Measurements from ENCODE around the gene SLC26A9.

The SLC26A9 gene

GRCh38 chr1:205949753-205950152 is 6.5 kb upstream of the SLC26A9 start:
- Histone ChIP-seq H3K4me3 (ENCODE audit: low read length) (no peak overlapping the region), H3K9me3 (ENCODE audit: control insufficient read depth, insufficient read depth, low read length) (no peaks in the 10 kb centered on the region), H4K20me1 (ENCODE audit: control insufficient read depth, insufficient read depth, low read depth, low read length) (no peaks in the 10 kb centered on the region), H3K4me2 (ENCODE audit: low read length) (no peak overlapping the region), H3K36me3 (ENCODE audit: control insufficient read depth, low read length) (no peaks in the 10 kb centered on the region), H3K9me2 (replicated peaks; ENCODE audit: control insufficient read depth, low read length) (no peaks in the 10 kb centered on the region), H3F3A (ENCODE audit: control insufficient read depth, insufficient read depth) (no peaks in the 10 kb centered on the region), H3K27ac (ENCODE audit: low read depth, low read length) (no peak overlapping the region), H3K79me2 (ENCODE audit: control insufficient read depth, low read length) (no peaks in the 10 kb centered on the region), H3K4me1 (ENCODE audit: control insufficient read depth, low read length) (no peaks in the 10 kb centered on the region), H3K27me3 (ENCODE audit: control insufficient read depth, low read length) (peaks cover 25% of the 10 kb centered on the region)
- no peak for TF ChIP-seq EZH2phosphoT487 (IDR thresholded peaks at IDR 0.05; ENCODE audit: borderline replicate concordance, low read length)
- TF ChIP-seq, protein P1, sequence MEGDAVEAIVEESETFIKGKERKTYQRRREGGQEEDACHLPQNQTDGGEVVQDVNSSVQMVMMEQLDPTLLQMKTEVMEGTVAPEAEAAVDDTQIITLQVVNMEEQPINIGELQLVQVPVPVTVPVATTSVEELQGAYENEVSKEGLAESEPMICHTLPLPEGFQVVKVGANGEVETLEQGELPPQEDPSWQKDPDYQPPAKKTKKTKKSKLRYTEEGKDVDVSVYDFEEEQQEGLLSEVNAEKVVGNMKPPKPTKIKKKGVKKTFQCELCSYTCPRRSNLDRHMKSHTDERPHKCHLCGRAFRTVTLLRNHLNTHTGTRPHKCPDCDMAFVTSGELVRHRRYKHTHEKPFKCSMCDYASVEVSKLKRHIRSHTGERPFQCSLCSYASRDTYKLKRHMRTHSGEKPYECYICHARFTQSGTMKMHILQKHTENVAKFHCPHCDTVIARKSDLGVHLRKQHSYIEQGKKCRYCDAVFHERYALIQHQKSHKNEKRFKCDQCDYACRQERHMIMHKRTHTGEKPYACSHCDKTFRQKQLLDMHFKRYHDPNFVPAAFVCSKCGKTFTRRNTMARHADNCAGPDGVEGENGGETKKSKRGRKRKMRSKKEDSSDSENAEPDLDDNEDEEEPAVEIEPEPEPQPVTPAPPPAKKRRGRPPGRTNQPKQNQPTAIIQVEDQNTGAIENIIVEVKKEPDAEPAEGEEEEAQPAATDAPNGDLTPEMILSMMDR (IDR thresholded peaks at IDR 0.05; ENCODE audit: low read depth, low read length, poor library complexity, severe bottlenecking) = no peak

DNA sequence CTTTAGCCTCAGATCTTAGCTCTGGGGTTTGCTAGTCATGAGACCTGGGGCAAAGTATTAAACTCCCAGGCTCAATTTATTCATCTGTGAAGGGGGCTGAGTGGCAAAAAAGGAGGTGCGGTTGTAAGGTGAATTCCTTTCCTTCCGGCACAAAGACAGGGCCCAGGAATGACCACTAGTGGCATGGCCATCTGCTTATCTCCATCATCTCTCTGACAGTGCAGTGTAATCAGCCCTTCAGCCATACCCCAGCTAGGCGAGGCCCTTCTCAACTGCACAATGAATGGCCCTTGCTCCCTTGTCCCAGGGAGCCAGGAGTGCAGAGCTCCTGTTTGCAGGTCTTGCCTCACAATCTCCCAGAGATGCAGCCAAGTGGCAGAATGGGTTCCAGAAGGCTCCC is 5.6 kb upstream of the SLC26A9 start:
- H3K36me3 ChIP-seq (ENCODE audit: control insufficient read depth, low read length) = no peaks in the 10 kb centered on the region
- no peaks in the 10 kb centered on the region for H3K9me3 ChIP-seq (ENCODE audit: control insufficient read depth, insufficient read depth, low read length)
- H3K4me2 ChIP-seq (ENCODE audit: low read length) = no peak overlapping the region
- H3K9me2 ChIP-seq (replicated peaks; ENCODE audit: control insufficient read depth, low read length) = no peaks in the 10 kb centered on the region
- TF ChIP-seq, protein P1 (IDR thresholded peaks at IDR 0.05; ENCODE audit: low read depth, low read length, poor library complexity, severe bottlenecking) = no peak
- TF ChIP-seq EZH2phosphoT487 (IDR thresholded peaks at IDR 0.05; ENCODE audit: borderline replicate concordance, low read length) = no peak
- H3F3A ChIP-seq (ENCODE audit: control insufficient read depth, insufficient read depth) = no peaks in the 10 kb centered on the region
- no peaks in the 10 kb centered on the region for H3K79me2 ChIP-seq (ENCODE audit: control insufficient read depth, low read length)
- H3K4me1 ChIP-seq (ENCODE audit: control insufficient read depth, low read length) = no peaks in the 10 kb centered on the region
- H3K27ac ChIP-seq (ENCODE audit: low read depth, low read length) = no peak overlapping the region
- no peaks in the 10 kb centered on the region for H4K20me1 ChIP-seq (ENCODE audit: control insufficient read depth, insufficient read depth, low read depth, low read length)
- peaks cover 31% of the 10 kb centered on the region for H3K27me3 ChIP-seq (ENCODE audit: control insufficient read depth, low read length)
- H3K4me3 ChIP-seq (ENCODE audit: low read length) = no peak overlapping the region

DNA sequence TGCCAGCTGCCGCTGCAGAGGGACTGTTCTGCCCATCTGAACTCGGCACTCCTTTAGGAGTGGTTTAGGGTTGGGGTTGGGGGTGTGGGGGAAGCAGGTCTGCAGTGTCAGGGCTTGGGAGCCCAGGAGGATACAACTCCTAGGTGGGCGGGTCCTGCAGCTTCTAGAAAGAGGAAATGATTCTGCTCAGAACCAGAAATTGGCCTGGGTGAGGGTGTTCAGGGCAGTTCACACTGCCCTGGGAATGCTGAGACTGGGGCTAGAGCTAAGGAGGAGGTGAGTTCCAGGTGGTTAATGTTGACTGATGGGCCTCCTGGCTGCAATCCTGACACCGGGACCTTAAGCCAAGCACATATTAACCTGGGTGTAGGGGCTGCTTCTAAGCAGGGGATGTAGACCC is 4.8 kb upstream of the SLC26A9 start:
- Histone ChIP-seq H3K4me1 (ENCODE audit: control insufficient read depth, low read length) (no peaks in the 10 kb centered on the region), H3K9me3 (ENCODE audit: control insufficient read depth, insufficient read depth, low read length) (no peaks in the 10 kb centered on the region), H3K9me2 (replicated peaks; ENCODE audit: control insufficient read depth, low read length) (no peaks in the 10 kb centered on the region), H3K4me3 (ENCODE audit: low read length) (no peak overlapping the region), H3K4me2 (ENCODE audit: low read length) (no peak overlapping the region), H3F3A (ENCODE audit: control insufficient read depth, insufficient read depth) (no peaks in the 10 kb centered on the region), H3K36me3 (ENCODE audit: control insufficient read depth, low read length) (no peaks in the 10 kb centered on the region), H3K79me2 (ENCODE audit: control insufficient read depth, low read length) (no peaks in the 10 kb centered on the region), H3K27ac (ENCODE audit: low read depth, low read length) (no peak overlapping the region), H3K27me3 (ENCODE audit: control insufficient read depth, low read length) (peaks cover 40% of the 10 kb centered on the region), H4K20me1 (ENCODE audit: control insufficient read depth, insufficient read depth, low read depth, low read length) (no peaks in the 10 kb centered on the region)
- TF ChIP-seq, protein P1 (IDR thresholded peaks at IDR 0.05; ENCODE audit: low read depth, low read length, poor library complexity, severe bottlenecking) = no peak
- no peak for TF ChIP-seq EZH2phosphoT487 (IDR thresholded peaks at IDR 0.05; ENCODE audit: borderline replicate concordance, low read length)

DNA sequence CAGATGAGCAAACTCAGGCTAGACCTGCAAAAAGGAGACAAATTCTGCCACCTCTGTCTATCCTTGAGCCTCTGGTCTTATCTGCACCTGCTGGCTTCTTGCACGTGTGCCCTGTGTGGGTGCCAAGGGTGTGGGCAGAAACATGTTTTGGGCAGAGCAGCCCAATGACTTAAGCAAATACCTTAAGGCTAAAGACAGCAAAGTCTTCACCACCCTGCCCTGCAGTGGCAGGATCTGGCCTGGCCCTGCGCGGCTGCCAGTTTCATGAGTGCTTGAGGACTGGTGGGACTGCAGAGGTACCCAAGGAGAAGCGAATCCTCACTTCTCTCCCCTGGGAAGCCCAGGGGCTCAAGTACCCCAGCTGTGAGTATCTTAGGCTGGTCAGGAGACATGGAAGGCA is 3.8 kb upstream of the SLC26A9 start:
- no peak overlapping the region for H3K4me3 ChIP-seq (ENCODE audit: low read length)
- H3K79me2 ChIP-seq (ENCODE audit: control insufficient read depth, low read length) = no peaks in the 10 kb centered on the region
- no peak for TF ChIP-seq EZH2phosphoT487 (IDR thresholded peaks at IDR 0.05; ENCODE audit: borderline replicate concordance, low read length)
- TF ChIP-seq, protein P1 (IDR thresholded peaks at IDR 0.05; ENCODE audit: low read depth, low read length, poor library complexity, severe bottlenecking) = no peak
- H3K9me2 ChIP-seq (replicated peaks; ENCODE audit: control insufficient read depth, low read length) = no peaks in the 10 kb centered on the region
- H3K27me3 ChIP-seq (ENCODE audit: control insufficient read depth, low read length) = peaks cover 43% of the 10 kb centered on the region
- no peaks in the 10 kb centered on the region for H3K9me3 ChIP-seq (ENCODE audit: control insufficient read depth, insufficient read depth, low read length)
- H3F3A ChIP-seq (ENCODE audit: control insufficient read depth, insufficient read depth) = no peaks in the 10 kb centered on the region
- no peaks in the 10 kb centered on the region for H3K4me1 ChIP-seq (ENCODE audit: control insufficient read depth, low read length)
- no peak overlapping the region for H3K27ac ChIP-seq (ENCODE audit: low read depth, low read length)
- H3K36me3 ChIP-seq (ENCODE audit: control insufficient read depth, low read length) = no peaks in the 10 kb centered on the region
- no peak overlapping the region for H3K4me2 ChIP-seq (ENCODE audit: low read length)
- H4K20me1 ChIP-seq (ENCODE audit: control insufficient read depth, insufficient read depth, low read depth, low read length) = no peaks in the 10 kb centered on the region
